ENCODE measurements around the gene MSMP.

DNA sequence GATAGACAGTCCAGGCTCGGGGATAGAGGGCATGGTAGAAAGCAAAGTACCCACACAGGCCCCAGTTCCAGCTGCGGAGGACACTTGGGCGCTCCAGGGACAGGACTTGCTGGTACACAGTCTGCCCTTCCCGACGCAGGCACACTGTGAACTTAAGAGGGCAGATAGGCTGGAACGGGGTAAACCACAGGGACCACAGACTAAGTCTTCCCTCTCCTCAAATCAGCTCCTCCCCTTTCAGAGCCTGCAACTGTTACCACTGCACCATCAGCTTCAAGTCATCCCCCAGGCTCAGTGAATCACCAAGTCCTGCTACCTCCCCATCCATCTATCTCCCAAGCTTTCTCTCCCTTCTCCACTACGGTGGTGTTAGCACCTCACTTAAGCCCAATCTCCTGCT is 12.3 kb downstream of the MSMP start:
- TF ChIP-seq, protein P1, sequence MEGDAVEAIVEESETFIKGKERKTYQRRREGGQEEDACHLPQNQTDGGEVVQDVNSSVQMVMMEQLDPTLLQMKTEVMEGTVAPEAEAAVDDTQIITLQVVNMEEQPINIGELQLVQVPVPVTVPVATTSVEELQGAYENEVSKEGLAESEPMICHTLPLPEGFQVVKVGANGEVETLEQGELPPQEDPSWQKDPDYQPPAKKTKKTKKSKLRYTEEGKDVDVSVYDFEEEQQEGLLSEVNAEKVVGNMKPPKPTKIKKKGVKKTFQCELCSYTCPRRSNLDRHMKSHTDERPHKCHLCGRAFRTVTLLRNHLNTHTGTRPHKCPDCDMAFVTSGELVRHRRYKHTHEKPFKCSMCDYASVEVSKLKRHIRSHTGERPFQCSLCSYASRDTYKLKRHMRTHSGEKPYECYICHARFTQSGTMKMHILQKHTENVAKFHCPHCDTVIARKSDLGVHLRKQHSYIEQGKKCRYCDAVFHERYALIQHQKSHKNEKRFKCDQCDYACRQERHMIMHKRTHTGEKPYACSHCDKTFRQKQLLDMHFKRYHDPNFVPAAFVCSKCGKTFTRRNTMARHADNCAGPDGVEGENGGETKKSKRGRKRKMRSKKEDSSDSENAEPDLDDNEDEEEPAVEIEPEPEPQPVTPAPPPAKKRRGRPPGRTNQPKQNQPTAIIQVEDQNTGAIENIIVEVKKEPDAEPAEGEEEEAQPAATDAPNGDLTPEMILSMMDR (IDR thresholded peaks at IDR 0.05) = no peak
- TF ChIP-seq EZH2 (IDR thresholded peaks at IDR 0.05) = no peak
- no peak for TF ChIP-seq EZH2phosphoT487 (IDR thresholded peaks at IDR 0.05)

All from neural progenitor cell (in vitro differentiated cells).